Measurements from ENCODE around the gene STIP1. TPM values are rescaled to one million over a fixed set of nuclear protein-coding genes. Genes with fewer than 3 reads are reported as not detected.

Gene STIP1
- total and polyA plus RNA-seq, 10 of the 15 experiments (the other 5 are each of a cell fraction or from before 2014, with no cell fraction given) = 25.2 to 291 (median 191) TPM

- Histone ChIP-seq H3K27me3 (replicated peaks in 1 of 2; ENCODE audit: control insufficient read depth in 2 of 2, insufficient read depth in 2 of 2, low read length in 1 of 2) (no peaks in the 10 kb centered on the region), H3K4me3 (peak overlapping the region; percentile 90), H3K36me3 (ENCODE audit: control insufficient read depth in 2 of 2, insufficient read depth in 2 of 2, low read length in 1 of 2) (peaks cover 14 to 17% of the 10 kb centered on the region in 2 experiments), H3K27ac (ENCODE audit: control insufficient read depth, insufficient read depth) (peak overlapping the region; percentile 96), H4K20me1 (ENCODE audit: control insufficient read depth, insufficient read depth) (no peaks in the 10 kb centered on the region), H3K9ac (ENCODE audit: control insufficient read depth, insufficient read depth, low read length) (peak overlapping the region; percentile 98), H3K9me3 (replicated peaks; ENCODE audit: control insufficient read depth, insufficient read depth, low read length) (no peaks in the 10 kb centered on the region), H2AFZ (ENCODE audit: control insufficient read depth, low read depth, low read length) (no peak overlapping the region), H3K4me1 (ENCODE audit: control insufficient read depth, insufficient read depth, low read length) (peaks cover 18% of the 10 kb centered on the region), H3K79me2 (ENCODE audit: control insufficient read depth, insufficient read depth, low read length) (peaks cover 34% of the 10 kb centered on the region), H3K4me2 (ENCODE audit: control insufficient read depth, insufficient read depth) (peak overlapping the region; percentile 91)
- 48% methylated on average over 20 of the region's 22 CpGs for WGBS (ENCODE audit: insufficient coverage, insufficient replicate concordance, low lambda C conversion rate, missing lambda C conversion rate)
- ChIA-PET POLR2A (interaction anchor here (0.5 to 9.7 kb wide), 7 partner anchors 9 to 1368 kb away, joined by 3 to 85 read pairs (median 6); partner anchors contain the start of genes ESRRA, FERMT3, FKBP2 and PPP1R14B), SMC1A (ENCODE audit: uncharacterized antibody, unreplicated experiment) (interaction anchor here (0.8 to 5.4 kb wide), 3 partner anchors 11 to 43 kb away, joined by 4 to 56 read pairs (median 5); partner anchors contain the start of gene FERMT3), RAD21 (ENCODE audit: unreplicated experiment) (interaction anchor here (1.9 to 3.3 kb wide), 2 partner anchors 18 to 76 kb away, joined by 4 to 34 read pairs; partner anchors contain the start of gene FERMT3), CTCF (interaction anchor here (0.6 to 5.0 kb wide), 4 partner anchors 18 to 106 kb away, joined by 4 to 59 read pairs (median 8); partner anchors contain the start of gene FERMT3)
- BruUV-seq (replicated peaks) = no TSS peak
- ATAC-seq (peak; percentile 1; the same call in 2 of the 3 replicates), FAIRE-seq (no peak), DNase-seq (ENCODE audit: low read depth, low spot score) (no peak)
- in situ Hi-C loops (cut with MboI) = loop anchor here (25.0 kb wide), 1 partner anchor 1637 kb away; the partner anchor contains the start of genes CFL1, EFEMP2 and MUS81
- intact Hi-C loops (cut with micrococcal nuclease; ENCODE audit: unreplicated experiment) = no loop called here
- TF ChIP-seq ETV6 (conservative IDR thresholded peaks at IDR 0.05 in 1 of 2, IDR thresholded peaks at IDR 0.05 in 1 of 2; ENCODE audit: borderline replicate concordance in 1 of 2, low read depth in 1 of 2) = no peak
- TF ChIP-seq TBL1XR1 (IDR thresholded peaks at IDR 0.05; ENCODE audit: low read depth, low read length) = no peak
- TF ChIP-seq MTA3 (IDR thresholded peaks at IDR 0.05; ENCODE audit: borderline replicate concordance, low read length) = peak; percentile 3; the same call in 1 of the 2 replicates
- no peak for TF ChIP-seq GABPA (IDR thresholded peaks at IDR 0.05; ENCODE audit: low read depth)
- TF ChIP-seq ATF2 (IDR thresholded peaks at IDR 0.05; ENCODE audit: low read length) = no peak
- no peak for TF ChIP-seq NFYA (IDR thresholded peaks at IDR 0.05; ENCODE audit: borderline replicate concordance, low read depth, low read length)
- TF ChIP-seq CBX3 (IDR thresholded peaks at IDR 0.05; ENCODE audit: borderline replicate concordance, low read depth) = no peak
- TF ChIP-seq, protein P1, sequence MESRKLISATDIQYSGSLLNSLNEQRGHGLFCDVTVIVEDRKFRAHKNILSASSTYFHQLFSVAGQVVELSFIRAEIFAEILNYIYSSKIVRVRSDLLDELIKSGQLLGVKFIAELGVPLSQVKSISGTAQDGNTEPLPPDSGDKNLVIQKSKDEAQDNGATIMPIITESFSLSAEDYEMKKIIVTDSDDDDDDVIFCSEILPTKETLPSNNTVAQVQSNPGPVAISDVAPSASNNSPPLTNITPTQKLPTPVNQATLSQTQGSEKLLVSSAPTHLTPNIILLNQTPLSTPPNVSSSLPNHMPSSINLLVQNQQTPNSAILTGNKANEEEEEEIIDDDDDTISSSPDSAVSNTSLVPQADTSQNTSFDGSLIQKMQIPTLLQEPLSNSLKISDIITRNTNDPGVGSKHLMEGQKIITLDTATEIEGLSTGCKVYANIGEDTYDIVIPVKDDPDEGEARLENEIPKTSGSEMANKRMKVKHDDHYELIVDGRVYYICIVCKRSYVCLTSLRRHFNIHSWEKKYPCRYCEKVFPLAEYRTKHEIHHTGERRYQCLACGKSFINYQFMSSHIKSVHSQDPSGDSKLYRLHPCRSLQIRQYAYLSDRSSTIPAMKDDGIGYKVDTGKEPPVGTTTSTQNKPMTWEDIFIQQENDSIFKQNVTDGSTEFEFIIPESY (IDR thresholded peaks at IDR 0.05) = no peak
- TF ChIP-seq, protein P2, sequence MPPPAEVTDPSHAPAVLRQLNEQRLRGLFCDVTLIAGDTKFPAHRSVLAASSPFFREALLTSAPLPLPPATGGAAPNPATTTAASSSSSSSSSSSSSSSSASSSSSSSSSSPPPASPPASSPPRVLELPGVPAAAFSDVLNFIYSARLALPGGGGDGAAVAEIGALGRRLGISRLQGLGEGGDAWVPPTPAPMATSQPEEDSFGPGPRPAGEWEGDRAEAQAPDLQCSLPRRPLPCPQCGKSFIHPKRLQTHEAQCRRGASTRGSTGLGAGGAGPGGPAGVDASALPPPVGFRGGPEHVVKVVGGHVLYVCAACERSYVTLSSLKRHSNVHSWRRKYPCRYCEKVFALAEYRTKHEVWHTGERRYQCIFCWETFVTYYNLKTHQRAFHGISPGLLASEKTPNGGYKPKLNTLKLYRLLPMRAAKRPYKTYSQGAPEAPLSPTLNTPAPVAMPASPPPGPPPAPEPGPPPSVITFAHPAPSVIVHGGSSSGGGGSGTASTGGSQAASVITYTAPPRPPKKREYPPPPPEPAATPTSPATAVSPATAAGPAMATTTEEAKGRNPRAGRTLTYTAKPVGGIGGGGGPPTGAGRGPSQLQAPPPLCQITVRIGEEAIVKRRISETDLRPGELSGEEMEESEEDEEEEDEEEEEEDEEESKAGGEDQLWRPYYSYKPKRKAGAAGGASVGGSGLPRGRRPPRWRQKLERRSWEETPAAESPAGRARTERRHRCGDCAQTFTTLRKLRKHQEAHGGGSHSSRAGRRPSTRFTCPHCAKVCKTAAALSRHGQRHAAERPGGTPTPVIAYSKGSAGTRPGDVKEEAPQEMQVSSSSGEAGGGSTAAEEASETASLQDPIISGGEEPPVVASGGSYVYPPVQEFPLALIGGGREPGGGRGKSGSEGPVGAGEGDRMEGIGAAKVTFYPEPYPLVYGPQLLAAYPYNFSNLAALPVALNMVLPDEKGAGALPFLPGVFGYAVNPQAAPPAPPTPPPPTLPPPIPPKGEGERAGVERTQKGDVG (CRISPR knock-in tag; IDR thresholded peaks at IDR 0.05) = no peak
- no peak for TF ChIP-seq HCFC1 (IDR thresholded peaks at IDR 0.05; ENCODE audit: low read length)
- no peak for TF ChIP-seq ZNF592 (IDR thresholded peaks at IDR 0.05)
Observed at GRCh38 chr11:64224891-64225607, 39.1 kb downstream of the STIP1 start.

Measured in GM12878 (cell line).